Aorta (tissue), 5 donors: Measurements from ENCODE around the gene GSK3A. TPM values are rescaled to one million over a fixed set of nuclear protein-coding genes. Genes with fewer than 3 reads are reported as not detected.

Source experiments
- ATAC-seq: fragments of 200-7000 bp; cut with Tn5 transposase; one replicate; pipeline ENCODE4 v1.9.1; 2022; ENCODE audit warnings: moderate library complexity; ENCODE audit not compliant: low FRiP score
- DNase-seq, 2 donors: peaks; one replicate each; pipeline ENCODE4 v3.0.0-alpha.2; 2020
- H3K27ac ChIP-seq, 2 donors: one replicate each; pipeline ENCODE4 v1.5.1; 2013; ENCODE audit warnings: low read length in 2 of 2, mild to moderate bottlenecking in 2 of 2, moderate library complexity in 2 of 2, control low read depth in 1 of 2, inconsistent platforms in 1 of 2, low read depth in 1 of 2
- H3K27me3 ChIP-seq, 2 donors: one replicate each; pipeline ENCODE4 v1.6.1; 2013; ENCODE audit warnings: control low read depth in 1 of 2, low read length in 1 of 2, mild to moderate bottlenecking in 1 of 2, moderate library complexity in 1 of 2; ENCODE audit not compliant: insufficient read depth in 2 of 2, control insufficient read depth in 1 of 2
- H3K36me3 ChIP-seq, 2 donors: one replicate each; pipeline ENCODE4 v1.6.1; 2013; ENCODE audit warnings: control low read depth in 1 of 2, low read length in 1 of 2, mild to moderate bottlenecking in 1 of 2; ENCODE audit not compliant: insufficient read depth in 2 of 2, control insufficient read depth in 1 of 2
- H3K4me1 ChIP-seq, 2 donors: one replicate each; pipeline ENCODE4 v1.6.1; 2013; ENCODE audit warnings: low read length in 2 of 2, control low read depth in 1 of 2, mild to moderate bottlenecking in 1 of 2, moderate library complexity in 1 of 2; ENCODE audit not compliant: insufficient read depth in 2 of 2, control insufficient read depth in 1 of 2
- H3K4me3 ChIP-seq, 2 donors: one replicate each; pipeline ENCODE4 v1.5.1; 2013; ENCODE audit warnings: low read length in 2 of 2, control low read depth in 1 of 2, mild to moderate bottlenecking in 1 of 2
- H3K9me3 ChIP-seq: one replicate; pipeline ENCODE4 v1.6.1; 2013; ENCODE audit warnings: mild to moderate bottlenecking, low read length; ENCODE audit not compliant: control insufficient read depth
- WGBS, 2 donors: extraction: QIAGEN DNeasy Blood & Tissue Kit; methylation state at CpG; one replicate each; pipeline ENCODE4 v1.1.7; 2013; 5-methylcytosine and 5-hydroxymethylcytosine counted together
- intact Hi-C, 2 donors: fragments of 100-400 bp; cut with DNase I; formaldehyde crosslinking; loops; one replicate each; pipeline versions ENCODE4 v1.14.2 to v1.15.0; 2022
- polyA plus RNA-seq, 2 donors: library from polyadenylated mRNA; stranded (reverse); fragments of 200-250 nt; gene quantifications; one replicate each; pipeline ENCODE4 v1.2.3, GENCODE V29; 2013
- total RNA-seq, 2 donors: library from RNA; stranded (reverse); fragmentation: NEBNext Ultra II Directional; extraction: Animal tissue kit (Norgen Biotek cat#: 25700); gene quantifications; one replicate each; pipeline ENCODE4 v1.2.1, GENCODE V29; 2021
- donor health status: healthy with polysubstance abuse.
- donor health status: Bipolar disorder and iron deficiency.
- donor health status: DM: no; HTN: no; CAD: no.
- donor health status: DM: no; HTN: no; CAD: no.
- donor health status: DM: yes; HTN: yes; CAD: no.

The GSK3A gene
- total and polyA plus RNA-seq, 4 donors: 28.8 to 40.7 (median 35.2) TPM

DNA sequence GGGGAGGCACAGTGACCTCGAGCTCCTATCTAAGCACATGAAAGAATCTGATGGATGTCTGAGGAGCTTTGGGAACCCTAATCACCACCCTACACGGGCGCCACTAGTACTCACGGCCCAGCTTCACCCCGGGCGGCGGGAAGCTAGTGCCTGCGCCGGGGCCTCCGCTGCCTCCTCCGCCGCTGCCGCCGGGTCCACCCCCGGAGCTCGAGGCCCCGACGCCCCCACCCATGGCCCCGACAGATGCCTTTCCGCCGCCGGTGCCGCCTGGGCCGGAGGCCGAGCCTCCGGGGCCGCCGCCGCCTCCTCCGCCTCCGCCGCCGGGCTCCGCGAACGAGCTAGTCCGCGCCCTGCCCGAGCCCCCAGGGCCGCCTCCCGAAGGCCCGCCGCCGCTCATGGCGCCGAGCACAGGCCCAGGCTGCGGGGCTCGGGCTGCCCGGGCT lies 312 bp downstream of the GSK3A start:
- peak overlapping the region; percentile 22 to 58 for H3K27ac ChIP-seq
- WGBS, 2 donors: 0 to 1% methylated on average over 9 to 49 of the region's 49 CpGs
- intact Hi-C loops: no loop called here

DNA sequence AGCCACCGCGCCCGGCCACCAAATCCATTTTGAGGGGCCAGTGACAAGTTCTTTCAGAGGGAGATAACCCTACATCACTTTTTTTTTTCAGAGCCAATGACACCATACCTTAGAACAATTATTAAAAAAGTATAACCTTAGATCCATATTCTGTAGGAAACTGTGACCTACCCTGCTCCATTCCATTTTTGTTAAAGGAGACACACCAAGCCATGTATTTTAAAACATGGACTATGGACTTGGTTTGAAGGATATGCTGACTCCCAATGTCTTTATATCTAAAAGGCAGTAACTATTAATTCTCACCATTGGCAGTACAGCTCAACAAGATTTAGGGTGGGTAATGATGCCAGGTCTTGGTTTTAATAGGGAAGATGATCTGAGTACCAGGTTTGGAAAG lies 1.1 kb downstream of the GSK3A start:
- no peak overlapping the region for H3K27ac ChIP-seq
- H3K9me3 ChIP-seq: no peaks in the 10 kb centered on the region
- ATAC-seq (no peak), DNase-seq (no peak)
- 93 to 99% methylated on average over 3 of the region's 3 CpGs for WGBS, 2 donors
- no peaks in the 10 kb centered on the region for H3K36me3 ChIP-seq
- intact Hi-C loops: no loop called here
- H3K4me1 ChIP-seq: peaks cover 0 to 2% of the 10 kb centered on the region in 2 donors
- H3K27me3 ChIP-seq: no peaks in the 10 kb centered on the region
- H3K4me3 ChIP-seq: peak overlapping the region in 1 of 2 donors; percentile 63

More for the DNA sequence above, 312 bp downstream of the GSK3A start:
- DNase-seq (peak in 1 of 2 donors; percentile 69), ATAC-seq (no peak)
- peak overlapping the region; percentile 63 to 88 for H3K4me3 ChIP-seq
- H3K9me3 ChIP-seq: no peaks in the 10 kb centered on the region
- H3K4me1 ChIP-seq: peaks cover 0 to 2% of the 10 kb centered on the region in 2 donors
- no peaks in the 10 kb centered on the region for H3K27me3 ChIP-seq
- H3K36me3 ChIP-seq: no peaks in the 10 kb centered on the region

DNA sequence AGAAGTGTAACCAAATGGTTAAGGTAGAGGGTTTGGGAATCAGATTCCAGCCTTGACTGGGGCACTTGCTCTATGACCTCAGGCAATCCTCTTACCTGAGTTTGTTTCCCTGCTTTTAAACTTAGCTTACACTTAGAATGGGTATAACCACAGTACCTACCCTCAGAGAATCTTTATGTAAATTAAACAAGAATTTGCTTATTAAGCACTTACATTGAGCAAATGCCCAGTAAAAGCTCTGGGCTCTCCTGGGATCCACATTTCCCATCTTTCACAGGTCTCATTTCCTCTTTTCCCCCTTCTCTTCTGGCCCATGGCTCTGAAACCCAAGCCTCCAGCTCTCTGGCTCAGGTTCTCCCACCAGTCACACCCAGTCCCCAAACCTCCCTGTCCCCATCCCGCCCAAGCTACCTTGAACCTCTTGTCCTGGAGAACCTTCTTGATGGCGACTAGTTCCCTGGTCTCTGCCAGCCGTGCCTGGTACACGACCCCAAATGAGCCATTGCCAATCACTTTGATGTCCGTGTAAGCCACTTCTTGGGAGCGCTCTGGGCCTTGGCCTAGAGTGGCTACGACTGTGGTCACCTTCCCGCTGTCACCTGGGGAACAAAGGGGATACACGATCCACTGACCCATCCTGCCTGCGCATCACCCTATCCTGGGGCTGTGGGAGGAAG lies 2.7 kb downstream of the GSK3A start:
- Histone ChIP-seq H3K27me3 (no peaks in the 10 kb centered on the region), H3K27ac (no peak overlapping the region), H3K4me3 (no peak overlapping the region), H3K9me3 (no peaks in the 10 kb centered on the region), H3K4me1 (peaks cover 0 to 2% of the 10 kb centered on the region in 2 donors), H3K36me3 (peaks cover 0 to 3% of the 10 kb centered on the region in 2 donors)
- DNase-seq (no peak), ATAC-seq (no peak)
- intact Hi-C loops: no loop called here
- WGBS, 2 donors: 84 to 87% methylated on average over 10 of the region's 10 CpGs

DNA sequence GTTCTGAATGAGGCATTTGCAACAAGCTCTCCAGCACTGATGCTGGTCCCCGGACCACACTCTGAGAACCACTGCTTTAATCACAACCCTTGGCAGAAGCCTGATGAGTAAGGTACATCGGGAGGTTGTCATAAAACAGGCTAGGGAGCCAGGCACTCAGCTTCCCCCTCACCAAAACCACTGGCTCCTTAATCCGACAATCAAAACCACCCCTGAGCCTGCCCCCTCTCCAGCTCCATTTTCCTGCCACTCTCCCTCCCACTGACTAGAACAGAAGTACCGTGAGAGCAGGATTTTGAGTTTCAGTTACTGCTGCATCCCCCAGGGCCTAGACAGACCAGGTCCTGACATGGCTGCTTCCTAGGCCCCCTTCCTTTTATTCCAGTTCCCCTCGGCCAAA lies 7.2 kb downstream of the GSK3A start:
- ATAC-seq (no peak), DNase-seq (no peak)
- Histone ChIP-seq H3K4me1 (no peaks in the 10 kb centered on the region), H3K27me3 (no peaks in the 10 kb centered on the region), H3K36me3 (peaks cover 4 to 11% of the 10 kb centered on the region in 2 donors), H3K27ac (no peak overlapping the region), H3K4me3 (no peak overlapping the region), H3K9me3 (no peaks in the 10 kb centered on the region)
- intact Hi-C loops: no loop called here
- WGBS, 2 donors: 85 to 90% methylated on average over 5 of the region's 5 CpGs

DNA sequence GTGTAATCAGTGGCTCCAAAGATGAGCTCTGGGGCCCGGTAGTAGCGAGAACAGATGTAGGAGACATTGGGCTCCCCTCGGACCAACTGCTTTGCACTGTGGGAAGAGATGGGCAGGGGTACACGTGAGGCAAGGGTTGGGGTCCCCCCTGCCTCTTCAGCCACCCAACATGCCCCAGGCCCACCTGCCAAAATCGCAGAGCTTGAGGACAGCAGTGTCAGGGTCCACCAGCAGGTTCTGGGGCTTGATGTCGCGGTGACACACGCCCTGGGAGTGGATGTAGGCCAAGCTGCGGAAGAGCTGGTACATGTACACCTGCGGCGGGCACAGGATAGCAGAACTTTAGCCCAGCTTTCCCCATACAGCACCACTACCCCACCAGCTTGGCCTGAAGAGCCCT lies 8.0 kb downstream of the GSK3A start:
- peaks cover 4 to 11% of the 10 kb centered on the region in 2 donors for H3K36me3 ChIP-seq
- ATAC-seq (no peak), DNase-seq (no peak)
- WGBS, 2 donors: 93% methylated on average over 11 of the region's 11 CpGs
- intact Hi-C loops: no loop called here
- H3K4me1 ChIP-seq: no peaks in the 10 kb centered on the region
- no peaks in the 10 kb centered on the region for H3K9me3 ChIP-seq
- H3K4me3 ChIP-seq: no peak overlapping the region
- no peak overlapping the region for H3K27ac ChIP-seq
- no peaks in the 10 kb centered on the region for H3K27me3 ChIP-seq

DNA sequence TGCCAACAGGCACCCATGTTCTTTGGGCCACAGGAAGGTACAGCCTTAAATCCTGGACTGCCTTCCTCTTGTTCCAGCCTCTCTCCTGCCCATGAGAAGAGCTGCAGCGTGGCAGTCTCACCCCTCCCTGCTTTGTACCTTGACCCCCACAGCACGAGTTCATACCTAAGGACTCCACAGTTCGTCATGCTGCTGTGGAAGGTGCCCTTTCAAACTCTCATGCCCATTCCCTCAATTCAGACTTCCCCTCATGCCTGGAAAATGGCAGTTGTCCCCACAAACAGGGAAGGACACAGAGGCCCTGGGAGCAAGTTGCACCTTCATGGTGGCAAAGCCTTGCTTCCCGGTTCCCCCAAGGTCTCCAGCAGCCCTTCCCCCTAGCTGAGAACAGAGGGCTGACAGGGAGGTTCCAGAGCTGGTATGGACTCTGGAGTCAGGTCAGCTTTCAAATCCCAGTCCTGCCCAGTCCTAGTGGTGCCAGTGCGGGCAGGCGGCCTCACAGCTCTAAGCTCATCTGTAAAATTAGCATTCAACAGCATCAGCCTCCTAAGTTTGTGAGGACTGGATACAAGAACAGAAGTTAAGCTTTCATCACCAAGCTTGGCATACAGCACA lies 8.6 kb downstream of the GSK3A start:
- no peak overlapping the region for H3K4me3 ChIP-seq
- H3K27ac ChIP-seq: no peak overlapping the region
- no peak for DNase-seq
- peaks cover 4 to 11% of the 10 kb centered on the region in 2 donors for H3K36me3 ChIP-seq
- H3K9me3 ChIP-seq: no peaks in the 10 kb centered on the region
- WGBS, 2 donors: 81 to 83% methylated on average over 6 of the region's 6 CpGs
- no peaks in the 10 kb centered on the region for H3K27me3 ChIP-seq
- ATAC-seq: no peak
- intact Hi-C loops: no loop called here
- H3K4me1 ChIP-seq: no peaks in the 10 kb centered on the region

DNA sequence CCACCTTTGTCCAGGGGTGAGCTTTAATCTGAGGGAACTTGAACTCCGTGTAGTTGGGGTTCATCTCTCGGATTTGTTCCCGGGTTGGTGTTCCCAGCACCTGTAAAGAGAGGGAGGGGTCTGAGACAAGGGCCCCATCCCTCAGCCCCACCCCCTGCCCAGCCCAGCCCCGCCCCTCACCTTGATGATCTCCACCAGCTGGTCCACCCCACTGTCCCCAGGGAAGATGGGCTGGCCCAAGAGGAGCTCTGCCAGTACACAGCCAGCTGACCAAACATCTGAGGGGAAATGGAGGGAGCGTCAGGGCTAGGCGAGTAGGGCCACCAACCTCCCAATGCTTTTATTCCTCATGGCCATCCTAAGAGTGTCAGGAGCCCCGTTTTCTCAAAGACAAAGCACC lies 9.3 kb downstream of the GSK3A start:
- intact Hi-C loops: no loop called here
- DNase-seq (no peak), ATAC-seq (no peak)
- H3K36me3 ChIP-seq: peaks cover 4 to 11% of the 10 kb centered on the region in 2 donors
- H3K4me1 ChIP-seq: no peaks in the 10 kb centered on the region
- no peak overlapping the region for H3K27ac ChIP-seq
- WGBS, 2 donors: 69% methylated on average over 7 of the region's 7 CpGs
- no peaks in the 10 kb centered on the region for H3K27me3 ChIP-seq
- no peak overlapping the region for H3K4me3 ChIP-seq
- H3K9me3 ChIP-seq: no peaks in the 10 kb centered on the region

DNA sequence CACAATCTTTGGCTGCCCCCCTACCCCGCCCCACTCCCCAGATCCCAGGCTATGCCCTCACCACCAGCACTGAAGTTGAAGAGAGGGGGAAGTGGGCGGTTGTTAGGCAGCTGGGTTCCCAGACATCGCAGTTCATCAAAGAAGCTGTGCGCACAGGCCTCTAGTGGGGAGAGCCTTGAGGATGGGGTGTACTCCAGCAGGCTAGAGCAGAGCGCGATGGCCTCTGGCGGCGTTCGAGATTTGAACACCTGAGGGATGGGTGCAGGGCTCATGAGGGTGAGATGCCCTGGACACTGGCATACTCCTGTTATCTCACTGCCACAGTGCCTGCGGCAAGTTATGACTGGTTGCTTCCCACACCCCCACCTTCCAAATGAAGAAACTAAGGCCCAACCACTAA lies 10.0 kb downstream of the GSK3A start:
- WGBS, 2 donors: 90 to 91% methylated on average over 10 of the region's 10 CpGs
- Histone ChIP-seq H3K36me3 (peaks cover 4 to 11% of the 10 kb centered on the region in 2 donors), H3K9me3 (no peaks in the 10 kb centered on the region)

DNA sequence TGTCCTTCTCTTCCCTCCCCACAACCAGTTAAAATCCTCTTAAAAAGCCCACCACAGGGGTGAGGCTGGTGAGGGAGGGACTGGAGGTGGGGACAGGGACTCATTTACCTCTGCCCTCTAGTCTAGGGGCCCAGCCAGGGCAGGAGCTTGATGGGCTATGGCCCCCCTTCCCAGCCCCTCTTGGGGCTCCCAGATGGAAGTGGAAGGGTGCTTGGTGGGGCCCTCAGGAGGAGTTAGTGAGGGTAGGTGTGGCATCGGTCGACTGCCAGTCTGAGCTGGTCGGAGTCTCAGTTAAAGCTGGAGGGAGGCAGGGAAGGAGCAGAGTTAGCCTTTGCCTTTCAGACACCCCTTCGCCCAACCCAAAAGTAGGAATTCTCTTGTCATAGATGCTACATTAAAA lies 11.8 kb downstream of the GSK3A start:
- H3K27ac ChIP-seq: no peak overlapping the region
- DNase-seq (no peak), ATAC-seq (no peak)
- no peaks in the 10 kb centered on the region for H3K4me1 ChIP-seq
- H3K4me3 ChIP-seq: no peak overlapping the region
- no peaks in the 10 kb centered on the region for H3K9me3 ChIP-seq
- peaks cover 4 to 19% of the 10 kb centered on the region in 2 donors for H3K36me3 ChIP-seq
- intact Hi-C loops: no loop called here
- no peaks in the 10 kb centered on the region for H3K27me3 ChIP-seq
- 76 to 84% methylated on average over 4 of the region's 4 CpGs for WGBS, 2 donors

More for the DNA sequence above, 10.0 kb downstream of the GSK3A start:
- Histone ChIP-seq H3K27ac (no peak overlapping the region), H3K4me3 (no peak overlapping the region), H3K27me3 (no peaks in the 10 kb centered on the region), H3K4me1 (no peaks in the 10 kb centered on the region)
- intact Hi-C loops: no loop called here
- ATAC-seq (no peak), DNase-seq (no peak)
